ENCODE results near the gene SSR2. TPM values are rescaled to one million over a fixed set of nuclear protein-coding genes. Genes with fewer than 3 reads are reported as not detected.
A peak's percentile ranks its signal among the peaks of the same experiment; 100 is the strongest.

The SSR2 gene
- total RNA-seq, 1 donor from 2014 or later: 564 TPM

DNA sequence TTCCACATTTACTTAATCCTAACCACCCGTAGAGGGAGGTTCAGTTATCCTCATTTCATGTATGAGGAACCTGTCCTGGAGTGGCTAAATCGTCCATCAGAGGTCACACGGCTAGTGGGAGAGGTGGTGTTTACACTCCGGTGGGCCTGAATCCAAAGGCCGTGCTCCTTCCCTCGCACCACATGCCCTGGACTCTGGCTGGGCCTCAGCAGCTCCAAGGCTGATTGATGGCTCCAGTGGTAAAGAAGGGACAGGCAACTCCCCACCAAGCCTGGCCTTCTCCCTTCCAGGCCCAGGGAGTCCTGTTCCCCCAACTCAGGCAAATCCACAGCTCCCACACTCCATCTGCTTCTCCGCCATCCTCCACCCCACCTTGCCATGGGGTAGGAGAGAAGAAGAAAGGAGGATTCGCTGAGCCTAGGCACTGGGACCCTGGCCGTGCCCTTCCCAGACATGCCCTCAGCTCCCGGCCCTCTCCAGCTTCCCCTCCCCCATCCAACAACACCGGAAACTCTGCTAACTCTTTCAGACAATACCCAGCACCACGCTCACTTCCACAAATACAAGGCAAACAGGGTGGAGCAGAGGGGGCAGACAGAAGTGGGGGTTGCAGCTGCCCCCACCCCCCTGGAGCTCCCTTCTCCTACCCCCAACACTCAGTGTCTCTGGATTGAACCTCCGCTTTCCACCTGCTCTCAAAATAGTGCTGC lies 53.3 kb downstream of the SSR2 start:
- DNase-seq (ENCODE audit: low read depth) (no peak), FAIRE-seq (no peak)
- TF ChIP-seq, protein P1, sequence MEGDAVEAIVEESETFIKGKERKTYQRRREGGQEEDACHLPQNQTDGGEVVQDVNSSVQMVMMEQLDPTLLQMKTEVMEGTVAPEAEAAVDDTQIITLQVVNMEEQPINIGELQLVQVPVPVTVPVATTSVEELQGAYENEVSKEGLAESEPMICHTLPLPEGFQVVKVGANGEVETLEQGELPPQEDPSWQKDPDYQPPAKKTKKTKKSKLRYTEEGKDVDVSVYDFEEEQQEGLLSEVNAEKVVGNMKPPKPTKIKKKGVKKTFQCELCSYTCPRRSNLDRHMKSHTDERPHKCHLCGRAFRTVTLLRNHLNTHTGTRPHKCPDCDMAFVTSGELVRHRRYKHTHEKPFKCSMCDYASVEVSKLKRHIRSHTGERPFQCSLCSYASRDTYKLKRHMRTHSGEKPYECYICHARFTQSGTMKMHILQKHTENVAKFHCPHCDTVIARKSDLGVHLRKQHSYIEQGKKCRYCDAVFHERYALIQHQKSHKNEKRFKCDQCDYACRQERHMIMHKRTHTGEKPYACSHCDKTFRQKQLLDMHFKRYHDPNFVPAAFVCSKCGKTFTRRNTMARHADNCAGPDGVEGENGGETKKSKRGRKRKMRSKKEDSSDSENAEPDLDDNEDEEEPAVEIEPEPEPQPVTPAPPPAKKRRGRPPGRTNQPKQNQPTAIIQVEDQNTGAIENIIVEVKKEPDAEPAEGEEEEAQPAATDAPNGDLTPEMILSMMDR (IDR thresholded peaks at IDR 0.05; ENCODE audit: insufficient read depth, low read length, severe bottlenecking): no peak
- Histone ChIP-seq H3K4me3 (ENCODE audit: low read depth, low read length) (no peak overlapping the region), H3K36me3 (ENCODE audit: control insufficient read depth, insufficient read depth, low read length) (peaks cover 53% of the 10 kb centered on the region), H3K27me3 (ENCODE audit: control insufficient read depth, insufficient read depth, low read length) (no peaks in the 10 kb centered on the region)

GRCh38 chr1:155966750-155967149 lies 54.0 kb downstream of the SSR2 start:
- DNase-seq (ENCODE audit: low read depth) (no peak), FAIRE-seq (no peak)
- Histone ChIP-seq H3K4me3 (ENCODE audit: low read depth, low read length) (no peak overlapping the region), H3K36me3 (ENCODE audit: control insufficient read depth, insufficient read depth, low read length) (peaks cover 48% of the 10 kb centered on the region), H3K27me3 (ENCODE audit: control insufficient read depth, insufficient read depth, low read length) (no peaks in the 10 kb centered on the region)
- TF ChIP-seq, protein P1 (IDR thresholded peaks at IDR 0.05; ENCODE audit: insufficient read depth, low read length, severe bottlenecking): no peak

DNA sequence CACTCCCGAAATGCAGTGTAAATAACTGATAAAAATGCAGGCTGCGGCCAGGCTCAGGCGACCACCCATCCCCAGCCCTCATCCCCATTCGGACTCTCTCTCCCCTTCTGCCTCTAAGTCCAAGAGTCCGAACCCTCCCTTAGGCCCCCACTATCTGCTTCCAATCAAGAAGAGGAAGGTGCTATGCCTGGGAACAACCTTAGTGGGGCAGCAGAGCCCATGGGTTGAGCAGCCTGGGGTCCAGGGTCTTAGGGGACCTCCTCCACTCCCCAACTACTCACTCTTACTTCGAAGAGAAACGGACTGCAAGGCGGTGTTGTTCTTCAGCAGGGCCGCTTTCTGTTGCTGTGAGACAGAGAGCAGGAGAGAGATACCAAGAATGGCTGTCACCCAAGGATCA lies 54.6 kb downstream of the SSR2 start:
- no peak for DNase-seq (ENCODE audit: low read depth)
- FAIRE-seq: no peak
- TF ChIP-seq, protein P1 (IDR thresholded peaks at IDR 0.05; ENCODE audit: insufficient read depth, low read length, severe bottlenecking): no peak
- H3K36me3 ChIP-seq (ENCODE audit: control insufficient read depth, insufficient read depth, low read length): peaks cover 50% of the 10 kb centered on the region
- H3K4me3 ChIP-seq (ENCODE audit: low read depth, low read length): no peak overlapping the region
- no peaks in the 10 kb centered on the region for H3K27me3 ChIP-seq (ENCODE audit: control insufficient read depth, insufficient read depth, low read length)

- Histone ChIP-seq H3K36me3 (ENCODE audit: control insufficient read depth, insufficient read depth, low read length) (peaks cover 54% of the 10 kb centered on the region), H3K4me3 (ENCODE audit: low read depth, low read length) (no peak overlapping the region), H3K27me3 (ENCODE audit: control insufficient read depth, insufficient read depth, low read length) (no peaks in the 10 kb centered on the region)
- TF ChIP-seq, protein P1 (IDR thresholded peaks at IDR 0.05; ENCODE audit: insufficient read depth, low read length, severe bottlenecking): no peak
- DNase-seq (ENCODE audit: low read depth) (no peak), FAIRE-seq (no peak)
These were observed 56.6 kb downstream of the SSR2 start for GRCh38 chr1:155964193-155964592.

DNA sequence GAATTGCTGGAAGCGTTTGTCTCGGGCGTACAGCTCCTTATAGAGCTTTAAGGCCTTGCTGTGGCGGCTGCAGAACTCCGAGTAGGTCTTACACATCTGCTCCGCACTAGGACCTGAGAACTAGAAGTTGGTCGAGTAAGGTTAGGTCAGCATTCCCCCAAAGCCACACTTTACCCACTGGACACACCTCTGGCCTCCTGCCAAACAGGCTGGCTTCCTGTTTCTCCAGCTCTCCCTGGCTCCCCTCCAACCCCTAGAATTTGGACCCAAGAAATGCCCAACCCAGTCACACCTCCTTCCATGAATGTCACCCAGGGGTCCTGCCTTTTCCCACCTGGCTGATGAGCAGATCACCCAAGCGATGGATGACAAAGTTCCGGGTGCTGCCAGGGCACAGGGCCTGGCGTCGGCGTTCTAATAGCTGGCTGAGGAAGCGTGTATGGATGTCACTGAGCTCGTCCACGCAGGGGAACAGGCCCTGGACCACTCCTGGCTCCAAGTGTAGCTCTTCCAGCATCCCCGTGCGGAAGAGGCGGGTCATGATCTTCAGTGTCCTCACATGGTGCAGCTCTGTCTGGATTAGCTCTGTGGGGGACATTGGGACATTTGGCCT lies 58.0 kb downstream of the SSR2 start:
- no peak overlapping the region for H3K4me3 ChIP-seq (ENCODE audit: low read depth, low read length)
- no peak for FAIRE-seq
- H3K36me3 ChIP-seq (ENCODE audit: control insufficient read depth, insufficient read depth, low read length): peaks cover 51% of the 10 kb centered on the region
- H3K27me3 ChIP-seq (ENCODE audit: control insufficient read depth, insufficient read depth, low read length): no peaks in the 10 kb centered on the region
- peak; percentile 34 for DNase-seq (ENCODE audit: low read depth)
- TF ChIP-seq, protein P1 (IDR thresholded peaks at IDR 0.05; ENCODE audit: insufficient read depth, low read length, severe bottlenecking): no peak
